A549 (cell line): ENCODE results near the gene C1orf94.

Experiments
- NR3C1 ChIP-seq: fragments of >200 bp; sonication (Bioruptor Twin); formaldehyde crosslinking; IDR thresholded peaks from 3 replicates; pipeline ENCODE4 v1.6.1; 2017
- REST ChIP-seq: fragments of 200-600 bp; sonication (generic); IDR thresholded peaks from 2 replicates; pipeline ENCODE4 v1.6.1; 2016; ENCODE audit warnings: antibody characterized with exemption, mild to moderate bottlenecking, moderate library complexity
- RFX5 ChIP-seq: fragments of 450-650 bp; IDR thresholded peaks from 2 replicates; pipeline ENCODE4 v1.7.1; 2014; ENCODE audit warnings: antibody characterized with exemption, mild to moderate bottlenecking, moderate library complexity
- SMC3 ChIP-seq: fragments of >200 bp; sonication (Bioruptor Twin); formaldehyde crosslinking; IDR thresholded peaks from 3 replicates; pipeline ENCODE4 v1.6.1; 2018; ENCODE audit warnings: inconsistent platforms
- SREBF2 ChIP-seq: fragments of 450-650 bp; IDR thresholded peaks from 2 replicates; pipeline ENCODE4 v1.6.1; 2014; ENCODE audit warnings: mild to moderate bottlenecking, moderate library complexity
- ZSCAN20 ChIP-seq: fragments of 250-450 bp; sonication (Bioruptor Pico); IDR thresholded peaks from 2 replicates; pipeline ENCODE4 v1.8.0; 2022; ENCODE audit warnings: mild to moderate bottlenecking, moderate library complexity
- TF ChIP-seq, protein P1 (sequence below): fragments of >200 bp; sonication (Bioruptor Twin); formaldehyde crosslinking; IDR thresholded peaks from 3 replicates; pipeline ENCODE4 v1.5.1; 2016
- TF ChIP-seq, protein P2 (sequence below): IDR thresholded peaks from 2 replicates; pipeline ENCODE4 v1.6.1; 2012
- TF ChIP-seq, protein P3 (sequence below): fragments of >200 bp; sonication (Bioruptor Twin); formaldehyde crosslinking; IDR thresholded peaks from 2 replicates; pipeline ENCODE4 v1.6.1; 2016
- TF ChIP-seq, protein P4 (sequence below): fragments of >200 bp; sonication (Bioruptor Twin); formaldehyde crosslinking; IDR thresholded peaks from 3 replicates; pipeline ENCODE4 v1.6.1; 2016

DNA sequence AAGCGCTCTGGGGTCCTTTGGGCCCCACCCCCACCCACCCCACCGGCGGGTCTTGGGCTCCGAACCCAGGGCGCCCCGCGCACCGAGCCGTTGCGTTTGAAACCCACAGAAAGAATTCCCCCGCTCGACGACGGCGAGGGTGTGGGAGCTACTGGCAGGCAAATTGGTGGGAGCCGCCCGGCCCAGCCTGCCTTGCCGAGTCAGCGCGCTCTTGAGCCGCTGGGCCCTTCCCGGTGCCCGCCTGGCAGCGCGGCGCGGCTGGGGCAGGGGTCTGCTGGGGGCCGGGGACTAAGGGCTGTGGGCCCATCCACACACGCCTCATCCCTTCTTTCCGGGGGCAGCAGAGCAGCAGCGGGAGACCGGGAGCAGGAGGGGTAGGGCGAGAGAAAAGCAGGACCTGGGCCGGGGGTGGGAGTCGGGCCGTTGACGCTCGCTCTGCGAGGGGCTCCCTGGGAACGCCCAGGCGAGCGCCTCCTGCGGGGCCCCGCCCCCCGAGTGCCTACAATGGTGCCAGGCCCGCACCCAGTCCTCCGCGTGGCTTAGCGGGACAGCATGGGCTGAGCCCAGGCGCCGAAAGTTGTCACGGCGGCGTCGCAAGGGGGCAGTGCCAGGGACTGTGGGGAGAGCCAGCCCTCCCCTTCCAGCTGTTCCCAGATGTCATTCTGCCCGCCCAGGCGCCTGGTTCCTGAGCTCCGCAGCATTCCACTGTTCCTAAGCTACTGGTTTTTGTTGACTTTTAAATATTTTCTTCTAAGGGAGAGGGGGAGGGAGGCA lies at the start of gene C1orf94:
- TF ChIP-seq, protein P1, sequence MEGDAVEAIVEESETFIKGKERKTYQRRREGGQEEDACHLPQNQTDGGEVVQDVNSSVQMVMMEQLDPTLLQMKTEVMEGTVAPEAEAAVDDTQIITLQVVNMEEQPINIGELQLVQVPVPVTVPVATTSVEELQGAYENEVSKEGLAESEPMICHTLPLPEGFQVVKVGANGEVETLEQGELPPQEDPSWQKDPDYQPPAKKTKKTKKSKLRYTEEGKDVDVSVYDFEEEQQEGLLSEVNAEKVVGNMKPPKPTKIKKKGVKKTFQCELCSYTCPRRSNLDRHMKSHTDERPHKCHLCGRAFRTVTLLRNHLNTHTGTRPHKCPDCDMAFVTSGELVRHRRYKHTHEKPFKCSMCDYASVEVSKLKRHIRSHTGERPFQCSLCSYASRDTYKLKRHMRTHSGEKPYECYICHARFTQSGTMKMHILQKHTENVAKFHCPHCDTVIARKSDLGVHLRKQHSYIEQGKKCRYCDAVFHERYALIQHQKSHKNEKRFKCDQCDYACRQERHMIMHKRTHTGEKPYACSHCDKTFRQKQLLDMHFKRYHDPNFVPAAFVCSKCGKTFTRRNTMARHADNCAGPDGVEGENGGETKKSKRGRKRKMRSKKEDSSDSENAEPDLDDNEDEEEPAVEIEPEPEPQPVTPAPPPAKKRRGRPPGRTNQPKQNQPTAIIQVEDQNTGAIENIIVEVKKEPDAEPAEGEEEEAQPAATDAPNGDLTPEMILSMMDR: no peak
- no peak for TF ChIP-seq NR3C1
- TF ChIP-seq, protein P2, sequence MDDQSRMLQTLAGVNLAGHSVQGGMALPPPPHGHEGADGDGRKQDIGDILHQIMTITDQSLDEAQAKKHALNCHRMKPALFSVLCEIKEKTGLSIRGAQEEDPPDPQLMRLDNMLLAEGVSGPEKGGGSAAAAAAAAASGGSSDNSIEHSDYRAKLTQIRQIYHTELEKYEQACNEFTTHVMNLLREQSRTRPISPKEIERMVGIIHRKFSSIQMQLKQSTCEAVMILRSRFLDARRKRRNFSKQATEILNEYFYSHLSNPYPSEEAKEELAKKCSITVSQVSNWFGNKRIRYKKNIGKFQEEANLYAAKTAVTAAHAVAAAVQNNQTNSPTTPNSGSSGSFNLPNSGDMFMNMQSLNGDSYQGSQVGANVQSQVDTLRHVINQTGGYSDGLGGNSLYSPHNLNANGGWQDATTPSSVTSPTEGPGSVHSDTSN: no peak
- TF ChIP-seq, protein P3, sequence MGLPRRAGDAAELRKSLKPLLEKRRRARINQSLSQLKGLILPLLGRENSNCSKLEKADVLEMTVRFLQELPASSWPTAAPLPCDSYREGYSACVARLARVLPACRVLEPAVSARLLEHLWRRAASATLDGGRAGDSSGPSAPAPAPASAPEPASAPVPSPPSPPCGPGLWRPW: no peak
- no peak for TF ChIP-seq SMC3
- TF ChIP-seq RFX5: no peak
- TF ChIP-seq, protein P4, sequence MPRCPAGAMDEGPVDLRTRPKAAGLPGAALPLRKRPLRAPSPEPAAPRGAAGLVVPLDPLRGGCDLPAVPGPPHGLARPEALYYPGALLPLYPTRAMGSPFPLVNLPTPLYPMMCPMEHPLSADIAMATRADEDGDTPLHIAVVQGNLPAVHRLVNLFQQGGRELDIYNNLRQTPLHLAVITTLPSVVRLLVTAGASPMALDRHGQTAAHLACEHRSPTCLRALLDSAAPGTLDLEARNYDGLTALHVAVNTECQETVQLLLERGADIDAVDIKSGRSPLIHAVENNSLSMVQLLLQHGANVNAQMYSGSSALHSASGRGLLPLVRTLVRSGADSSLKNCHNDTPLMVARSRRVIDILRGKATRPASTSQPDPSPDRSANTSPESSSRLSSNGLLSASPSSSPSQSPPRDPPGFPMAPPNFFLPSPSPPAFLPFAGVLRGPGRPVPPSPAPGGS: no peak
- no peak for TF ChIP-seq SREBF2
- TF ChIP-seq ZSCAN20 (CRISPR knock-in tag): no peak
- TF ChIP-seq REST: no peak
